ENCODE results near the gene GALNT10.

GALNT10 gene

GRCh38 chr5:154293219-154293618, 102.7 kb downstream of the GALNT10 start:
- DNase-seq (ENCODE audit: extremely low spot score), result no peak
- POLR2A ChIA-PET, result no interaction called here
- CTCF ChIA-PET, result interaction anchor here (0.7 kb wide), 1 partner anchor 16 kb away, joined by 3 read pairs; no protein-coding TSS in a partner anchor
- TF ChIP-seq CTCF (IDR thresholded peaks at IDR 0.05; ENCODE audit: control extremely low read depth, extremely low read depth, low read depth, missing control alignments), result no peak

GRCh38 chr5:154295551-154295950, 105.0 kb downstream of the GALNT10 start:
- CTCF ChIA-PET, result interaction anchor here (1.3 to 1.6 kb wide), 2 partner anchors 17 to 102 kb away, joined by 3 to 4 read pairs; no protein-coding TSS in a partner anchor
- POLR2A ChIA-PET, result no interaction called here
- DNase-seq (ENCODE audit: extremely low spot score), result no peak

GRCh38 chr5:154296525-154297159, 106.1 kb downstream of the GALNT10 start:
- CTCF ChIA-PET, result interaction anchor here (0.7 to 1.6 kb wide), 7 partner anchors 11 to 108 kb away, joined by 3 to 4 read pairs (median 3); no protein-coding TSS in a partner anchor
- POLR2A ChIA-PET, result no interaction called here
- TF ChIP-seq CTCF (IDR thresholded peaks at IDR 0.05; ENCODE audit: control extremely low read depth, extremely low read depth, low read depth, missing control alignments), result no peak

More at GRCh38 chr5:154295551-154295950, 105.0 kb downstream of the GALNT10 start:
- no peak for TF ChIP-seq CTCF (IDR thresholded peaks at IDR 0.05; ENCODE audit: control extremely low read depth, extremely low read depth, low read depth, missing control alignments)

GRCh38 chr5:154298065-154298464, 107.5 kb downstream of the GALNT10 start:
- no peak for TF ChIP-seq CTCF (IDR thresholded peaks at IDR 0.05; ENCODE audit: control extremely low read depth, extremely low read depth, low read depth, missing control alignments)
- CTCF ChIA-PET, result interaction anchor here (0.9 kb wide), 1 partner anchor 18 kb away, joined by 3 read pairs; no protein-coding TSS in a partner anchor
- no peak for DNase-seq (ENCODE audit: extremely low spot score)
- POLR2A ChIA-PET, result no interaction called here

More at GRCh38 chr5:154296525-154297159, 106.1 kb downstream of the GALNT10 start:
- DNase-seq (ENCODE audit: extremely low spot score), result no peak

- no peak for TF ChIP-seq CTCF (IDR thresholded peaks at IDR 0.05; ENCODE audit: control extremely low read depth, extremely low read depth, low read depth, missing control alignments)
- DNase-seq (ENCODE audit: extremely low spot score), result no peak
- POLR2A ChIA-PET, result interaction anchor here (0.7 kb wide), 1 partner anchor 114 kb away, joined by 8 read pairs; no protein-coding TSS in a partner anchor
- CTCF ChIA-PET, result interaction anchor here (1.0 to 1.4 kb wide), 3 partner anchors 8 to 17 kb away, joined by 3 read pairs; no protein-coding TSS in a partner anchor
Observed at GRCh38 chr5:154300207-154300883, 109.8 kb downstream of the GALNT10 start.

- ChIA-PET POLR2A (no interaction called here), CTCF (interaction anchor here (0.9 kb wide), 1 partner anchor 86 kb away, joined by 3 read pairs; no protein-coding TSS in a partner anchor)
- DNase-seq (ENCODE audit: extremely low spot score), result no peak
Observed at GRCh38 chr5:154301726-154302125, 111.2 kb downstream of the GALNT10 start.

More at GRCh38 chr5:154301726-154302125, 111.2 kb downstream of the GALNT10 start:
- TF ChIP-seq CTCF (IDR thresholded peaks at IDR 0.05; ENCODE audit: control extremely low read depth, extremely low read depth, low read depth, missing control alignments), result no peak
